COLO668 (cell line): ENCODE measurements around the gene GNB5.

ENCODE experiments used
- DNase-seq: peaks from one replicate; lab custom pipeline; 2025; ENCODE audit not compliant: unreplicated experiment; lab: John Stamatoyannopoulos, UW

Gene GNB5

DNA sequence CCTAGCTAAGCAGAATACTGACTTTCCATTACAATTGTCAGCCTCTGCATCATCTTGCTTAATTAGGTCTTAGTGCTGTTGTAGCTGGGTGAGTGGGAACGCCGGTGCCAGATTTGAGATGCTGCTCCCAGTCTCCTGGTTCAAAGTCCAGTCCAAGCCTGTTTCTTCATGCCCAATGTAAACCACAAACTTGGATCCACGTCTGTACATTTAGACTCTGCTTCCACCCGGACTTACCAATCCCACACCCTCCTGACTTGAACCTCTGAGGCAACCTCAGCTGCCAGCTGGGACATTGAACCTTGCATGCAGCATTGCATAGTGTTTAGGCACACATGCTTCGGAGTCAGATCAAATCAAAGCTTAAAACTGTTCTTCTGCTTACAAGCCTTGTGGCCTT lies 121.6 kb downstream of the GNB5 start:
- DNase-seq = no peak

DNA sequence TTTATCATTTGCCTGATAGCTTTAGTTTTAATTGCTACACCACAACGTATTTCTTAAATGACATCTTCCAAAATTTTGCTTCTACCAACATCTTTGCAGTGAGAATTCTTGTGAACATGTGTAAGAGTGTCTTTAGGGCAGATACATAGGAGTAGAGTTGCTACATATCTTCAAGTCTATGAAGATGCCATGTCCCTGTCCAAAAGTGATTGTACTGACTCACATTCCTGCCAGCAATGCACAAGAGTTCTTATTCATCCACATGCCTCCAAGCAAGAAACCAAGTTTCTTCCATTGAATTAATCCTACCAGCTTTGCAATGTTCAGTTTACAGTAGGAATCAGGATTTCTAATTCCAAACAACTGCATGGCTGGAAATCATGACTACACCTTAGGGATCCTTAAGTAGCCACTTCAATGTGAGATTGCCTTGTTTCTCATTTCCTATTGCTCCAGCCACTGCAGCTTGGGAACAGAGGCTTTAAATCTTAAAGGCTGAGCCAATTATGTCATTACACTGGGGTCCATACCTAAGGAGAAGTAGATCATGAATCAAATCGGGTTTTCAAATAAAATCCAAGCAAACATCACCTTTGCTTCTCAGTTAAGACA lies 123.1 kb downstream of the GNB5 start:
- no peak for DNase-seq

DNA sequence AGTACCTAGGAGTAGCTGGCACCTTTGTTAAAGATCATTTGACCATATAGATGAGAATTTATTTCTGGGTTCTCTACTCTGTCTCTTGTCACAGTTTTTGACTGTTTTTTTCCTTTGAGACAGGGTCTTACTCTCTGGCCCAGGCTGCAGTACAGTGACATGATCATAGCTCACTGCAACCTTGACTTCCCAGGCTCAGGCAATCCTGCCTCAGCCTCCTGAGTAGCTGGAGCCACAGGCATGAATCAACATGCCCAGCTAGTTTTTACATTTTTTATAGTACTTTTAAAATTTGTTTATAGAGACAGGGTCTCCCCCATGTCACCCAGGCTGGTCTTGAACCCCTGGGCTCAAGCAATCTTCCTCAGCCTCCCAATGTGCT lies 123.7 kb downstream of the GNB5 start:
- no peak for DNase-seq

DNA sequence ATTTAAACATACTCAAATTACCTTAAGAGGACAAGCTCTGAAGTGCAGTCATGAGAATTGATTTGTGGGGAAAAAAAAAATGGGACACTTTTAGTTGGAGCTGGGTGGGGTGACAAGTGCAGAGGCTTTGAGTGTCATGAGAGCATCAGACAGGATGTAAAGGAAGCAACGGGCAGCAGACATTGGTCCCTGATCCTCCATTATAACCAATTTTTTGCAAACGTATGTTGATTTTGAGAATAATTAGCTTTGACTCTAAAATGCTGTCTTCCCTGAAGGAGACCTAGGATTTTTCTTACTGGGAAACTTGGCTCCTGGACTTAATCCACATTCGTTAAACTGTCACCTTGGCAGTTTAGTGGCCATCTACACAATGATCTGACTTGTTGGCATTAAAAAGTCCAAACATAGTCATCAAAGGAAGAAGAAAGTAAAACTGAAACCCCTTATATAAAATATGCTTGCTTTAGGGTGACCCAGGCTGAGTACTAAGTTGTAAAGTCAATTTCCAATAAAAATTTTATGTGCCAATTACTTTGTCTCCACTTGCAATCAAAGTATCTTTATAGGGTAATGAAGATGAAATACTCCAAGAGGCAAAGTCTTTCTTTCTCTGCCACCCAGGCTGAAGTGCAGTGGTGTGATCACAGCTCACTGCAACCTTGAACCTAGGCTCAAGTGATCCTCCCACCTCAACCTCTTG lies 124.2 kb downstream of the GNB5 start:
- DNase-seq = no peak
